GM21423 (cell line): ENCODE data around the gene PLSCR1.
"Not testable (repeated sequence)": the region's sequence is repeated elsewhere in the genome, so short reads cannot be mapped to it uniquely, and the experiment has no call there.

Source experiments
- ATAC-seq: cut with Tn5 transposase; IDR thresholded peaks from one replicate; pipeline ENCODE4 v1.9.1; 2021; ENCODE audit warnings: mild to moderate bottlenecking, moderate library complexity; ENCODE audit not compliant: unreplicated experiment

The PLSCR1 gene

DNA sequence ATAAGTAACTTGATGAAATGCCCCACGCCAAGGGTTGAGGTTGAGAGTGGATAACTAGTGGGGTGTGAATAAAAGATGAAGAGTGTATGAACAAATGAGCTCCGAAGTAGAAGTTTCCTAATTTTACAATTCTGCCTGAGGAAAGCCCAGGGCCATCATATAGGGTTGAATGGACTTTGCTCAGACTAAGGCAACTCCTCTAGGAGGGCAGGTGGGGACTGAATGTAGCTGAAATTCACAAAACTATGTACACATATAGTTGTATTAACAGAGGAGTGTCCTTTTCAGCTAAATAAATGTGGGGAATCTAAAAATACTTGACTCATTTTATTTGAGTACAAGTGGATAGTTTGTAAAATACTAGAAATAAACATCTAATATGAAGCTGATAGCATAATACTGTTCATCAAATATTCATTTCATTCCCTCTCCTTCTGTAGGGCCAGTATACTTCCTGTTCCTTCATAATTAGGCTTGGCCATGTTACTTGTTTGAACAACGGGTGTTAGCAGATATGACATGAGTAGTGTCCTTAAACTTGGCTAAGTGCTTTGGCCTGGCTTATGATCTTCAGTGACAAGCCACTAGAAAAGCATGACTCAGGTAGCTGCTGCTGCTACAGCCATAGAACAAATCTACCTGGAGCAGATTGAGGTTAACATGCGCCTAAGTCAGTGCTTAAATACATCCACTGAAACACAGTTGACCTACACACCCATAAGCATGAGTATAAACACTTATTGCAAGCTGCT is 26.5 kb downstream of the PLSCR1 start:
- no peak for ATAC-seq

DNA sequence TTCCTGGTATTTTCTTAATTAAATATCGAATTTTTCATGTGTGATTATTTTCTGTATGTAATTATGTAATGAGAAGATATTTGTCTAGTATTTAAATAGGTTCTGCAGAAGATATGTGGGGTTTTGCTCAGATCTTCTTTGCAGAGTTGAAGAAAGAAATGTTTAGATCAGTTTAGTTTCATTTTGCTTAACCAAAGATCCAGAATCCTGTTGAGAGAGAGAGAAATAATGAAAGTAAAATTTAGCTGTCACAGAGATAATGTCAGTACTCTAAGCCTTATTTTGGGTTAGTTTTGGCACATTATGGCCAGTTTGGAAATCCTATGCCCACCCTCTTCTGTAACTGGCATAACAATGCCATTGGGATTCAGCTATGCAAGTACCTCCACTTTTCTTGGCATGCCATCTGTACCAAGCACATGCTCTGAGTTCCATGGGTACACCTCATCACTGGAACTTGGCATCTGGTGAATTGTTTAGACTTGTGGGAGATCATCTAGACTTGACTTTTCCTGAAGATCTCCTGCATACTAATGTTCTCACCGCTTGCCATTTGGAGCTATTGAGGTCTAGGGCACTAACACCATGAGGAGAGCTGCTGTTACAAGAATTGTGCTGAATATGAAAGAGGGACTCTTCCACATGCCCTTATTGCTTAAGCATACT is 30.9 kb downstream of the PLSCR1 start:
- no peak for ATAC-seq

DNA sequence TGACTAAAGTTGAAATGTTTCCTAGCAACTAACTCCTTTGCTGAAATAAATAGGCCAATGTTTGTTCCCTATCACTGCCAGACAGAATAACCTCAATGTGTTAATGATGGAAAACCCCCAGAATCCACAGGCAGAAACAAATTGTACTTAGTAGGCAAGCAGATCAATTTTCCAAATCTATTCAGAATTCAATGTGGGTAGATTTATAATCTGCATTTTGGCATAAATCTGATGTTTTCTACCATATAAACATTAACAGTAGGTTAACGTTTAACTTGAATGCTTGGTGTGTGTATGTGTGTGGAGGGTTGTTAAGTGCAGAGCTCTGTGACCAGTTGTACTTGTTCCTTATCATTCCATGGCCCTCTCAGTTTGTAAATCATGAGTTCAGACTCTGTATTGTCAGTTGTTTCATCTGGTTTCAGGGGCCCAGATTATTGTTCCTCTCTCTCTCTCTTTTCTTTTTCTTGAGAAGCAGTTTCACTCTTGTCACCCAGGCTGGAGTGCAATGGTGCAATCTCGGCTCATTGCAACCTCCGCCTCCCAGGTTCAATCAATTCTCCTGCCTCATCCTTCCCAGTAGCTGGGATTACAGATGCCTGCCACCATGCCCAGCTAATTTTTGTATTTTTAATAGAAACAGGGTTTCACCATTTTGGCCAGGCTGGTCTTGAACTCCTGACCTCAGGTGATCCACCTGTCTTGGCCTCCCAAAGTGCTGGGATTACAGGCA is 32.8 kb downstream of the PLSCR1 start:
- no peak for ATAC-seq

DNA sequence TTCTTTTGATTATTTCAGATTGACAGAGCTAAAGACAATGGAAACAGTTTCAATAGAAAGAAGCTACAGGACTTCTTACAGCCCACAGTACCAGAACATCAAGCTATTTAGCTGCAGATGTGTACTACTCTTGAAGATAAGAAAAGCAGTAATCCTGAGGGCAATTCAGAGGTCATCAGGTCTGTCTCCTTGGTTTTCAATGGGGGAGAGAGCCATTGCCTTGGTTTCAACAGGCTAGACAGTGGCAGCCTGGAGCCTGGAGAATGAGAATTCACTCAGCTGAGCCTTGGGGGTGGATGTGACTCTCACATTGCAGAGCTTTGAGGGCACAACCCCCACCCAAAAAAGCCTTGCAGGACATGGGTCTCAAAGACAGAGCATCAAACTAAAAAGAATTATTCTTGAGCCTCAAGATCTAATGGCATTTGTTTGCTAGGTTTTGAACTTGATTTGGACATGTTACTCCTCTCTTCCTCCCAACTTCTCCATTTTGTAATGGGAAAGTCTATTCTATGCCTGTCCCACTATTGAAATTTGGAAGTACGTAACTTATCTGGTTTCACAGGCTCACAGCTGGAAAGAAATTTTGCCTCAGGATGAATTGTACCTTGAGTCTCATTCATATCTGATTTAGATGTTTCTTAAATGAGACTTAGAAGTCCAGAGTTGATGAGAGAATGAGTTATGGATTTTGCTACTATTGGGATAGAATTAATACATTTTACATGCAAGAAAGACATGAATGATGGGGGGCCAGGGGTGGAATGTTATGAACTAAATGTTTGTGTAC is 36.9 kb downstream of the PLSCR1 start:
- ATAC-seq = no peak

DNA sequence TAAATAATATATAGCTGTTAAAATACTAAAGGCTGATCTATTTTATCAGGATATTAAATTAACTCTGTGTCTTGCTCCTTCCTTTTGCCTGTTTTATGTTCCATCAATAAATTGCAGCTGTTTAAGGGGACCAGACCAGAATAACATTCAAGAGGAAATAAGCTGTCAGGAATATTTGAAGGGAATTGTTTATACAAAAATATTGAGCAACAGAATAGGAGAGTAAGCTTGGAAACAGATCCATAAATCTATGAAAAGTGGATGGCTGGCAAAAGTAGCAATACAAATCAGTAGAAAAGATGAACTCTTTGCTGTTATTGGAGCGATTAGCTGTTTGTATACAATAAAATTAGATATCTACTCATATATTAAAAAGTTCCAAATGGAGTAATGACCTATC is 38.9 kb downstream of the PLSCR1 start:
- no peak for ATAC-seq

DNA sequence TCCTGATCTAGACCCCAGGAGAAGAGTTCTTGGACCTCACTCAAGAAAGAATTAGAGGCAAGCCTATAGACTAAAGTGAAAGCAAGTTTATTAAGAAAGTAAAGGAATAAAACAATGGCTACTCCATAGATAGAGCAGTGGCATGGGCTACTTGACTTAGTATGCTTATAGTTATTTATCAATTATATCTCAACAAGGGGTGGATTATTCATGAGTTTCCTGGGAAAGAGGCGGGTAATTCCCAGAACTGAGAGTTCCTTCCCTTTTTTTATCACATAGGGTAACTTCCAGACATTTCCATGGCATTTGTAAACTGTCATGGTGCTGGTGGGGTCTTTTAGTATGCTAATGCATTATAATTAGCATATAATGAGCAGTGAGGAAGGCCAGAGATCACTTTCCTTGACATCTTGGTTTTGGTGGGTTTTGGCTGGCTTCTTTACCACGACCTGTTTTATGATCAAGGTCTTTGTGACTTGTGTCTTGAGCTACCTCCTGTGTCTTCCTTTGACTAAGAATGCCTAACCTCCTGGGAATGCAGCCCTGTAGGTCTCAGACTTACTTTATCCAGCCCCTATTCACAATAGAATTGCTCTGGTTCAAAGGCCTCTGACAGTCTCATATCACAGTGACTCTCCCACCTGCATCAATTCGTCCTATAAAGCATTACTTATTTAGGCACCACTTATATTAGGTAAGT is 39.8 kb downstream of the PLSCR1 start:
- ATAC-seq = no peak

DNA sequence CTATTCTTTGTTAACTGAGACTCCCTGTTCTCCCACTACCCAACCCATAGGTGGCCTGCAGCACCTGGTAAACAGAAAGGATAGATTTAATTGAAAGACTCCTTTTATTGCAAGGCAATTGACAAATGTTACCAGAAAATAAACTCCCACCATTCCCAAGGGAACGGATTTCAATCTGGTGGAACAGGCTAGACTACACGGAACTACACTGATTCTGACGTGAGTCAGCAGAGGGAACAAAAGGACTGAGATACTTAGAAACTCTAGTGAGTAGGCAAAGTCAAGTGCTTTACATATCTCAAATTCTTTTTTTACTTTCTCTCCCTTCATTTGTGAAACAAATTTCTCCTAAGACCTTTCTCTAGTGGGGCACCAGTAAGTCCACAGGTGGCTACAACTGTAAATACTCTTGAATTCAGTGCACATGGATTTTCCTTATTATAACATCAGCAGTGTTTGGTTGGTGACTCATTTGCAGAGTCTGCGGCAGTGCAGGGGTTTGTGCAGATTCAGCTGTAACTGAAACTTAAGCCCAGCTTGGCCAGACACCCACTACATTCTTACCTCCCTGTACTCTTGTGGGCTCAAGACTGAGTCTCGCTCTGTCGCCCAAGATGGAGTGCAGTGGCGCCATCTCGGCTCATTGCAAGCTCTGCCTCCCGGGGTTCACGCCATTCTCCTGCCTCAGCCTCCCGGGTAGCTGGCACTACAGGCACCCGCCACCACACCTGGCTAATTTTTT is 40.8 kb downstream of the PLSCR1 start:
- ATAC-seq = peak; percentile 93

DNA sequence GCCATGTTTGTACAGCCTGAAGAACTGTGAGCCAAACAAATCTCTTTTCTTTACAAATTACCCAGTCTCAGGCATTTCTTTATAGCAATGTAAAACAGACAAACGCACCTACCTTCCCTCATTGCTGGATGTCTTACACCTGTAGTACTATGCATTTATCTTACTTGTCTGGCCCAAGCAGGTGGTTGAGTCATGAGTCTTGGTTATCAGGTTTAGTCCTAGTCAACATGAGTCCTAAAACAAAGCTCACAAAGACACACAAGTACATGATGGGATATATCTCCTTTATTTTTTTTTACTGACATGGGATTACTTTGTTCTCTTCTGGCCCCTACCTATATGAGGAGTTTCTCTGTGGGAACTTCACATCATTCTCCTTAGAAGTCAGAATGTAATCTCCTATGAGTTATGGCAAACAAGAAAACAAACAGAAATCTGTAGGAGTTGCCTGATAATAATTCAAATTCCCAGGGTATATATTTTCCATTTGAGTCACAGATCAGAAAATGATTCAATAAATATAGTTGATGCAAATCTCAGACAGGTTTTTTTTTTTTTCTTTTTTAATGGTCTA is 41.4 kb downstream of the PLSCR1 start:
- ATAC-seq = no peak

DNA sequence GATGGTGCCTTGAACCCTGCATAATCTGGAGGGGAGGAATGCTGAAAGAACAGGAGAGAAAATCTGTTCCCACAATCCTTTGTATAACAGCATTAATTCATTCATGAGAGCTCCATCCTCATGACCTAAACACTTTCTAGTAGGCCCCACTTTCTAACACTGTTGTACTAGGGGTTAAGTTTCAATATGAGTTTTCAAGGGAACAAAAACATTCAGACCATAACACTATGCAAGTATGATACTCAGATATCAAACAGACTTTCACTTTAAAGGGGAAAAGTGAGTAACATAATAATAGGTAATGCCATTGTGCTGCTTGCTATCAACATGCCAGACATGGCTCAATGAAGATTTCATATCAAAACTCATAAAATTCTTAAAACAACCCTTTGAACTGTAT is 42.7 kb downstream of the PLSCR1 start:
- peak; percentile 38 for ATAC-seq

DNA sequence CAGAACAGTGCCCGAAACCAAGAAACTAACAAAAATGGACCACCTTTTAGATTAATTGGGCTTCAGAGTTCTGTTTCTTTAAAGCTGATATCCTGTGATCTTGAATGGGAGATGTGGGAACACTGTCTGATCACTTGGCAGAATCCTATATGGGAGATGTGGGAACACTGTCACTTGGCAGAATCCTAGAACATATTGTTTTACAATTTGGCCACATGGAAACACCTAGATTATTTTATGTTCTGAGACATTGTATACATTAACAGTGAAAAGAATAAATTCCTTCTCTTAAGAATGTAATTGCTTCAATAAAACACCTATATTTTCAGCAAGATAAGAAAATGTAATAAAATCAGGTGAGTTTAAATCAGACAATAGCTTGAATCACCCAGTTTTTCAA is 44.7 kb downstream of the PLSCR1 start:
- no peak for ATAC-seq

DNA sequence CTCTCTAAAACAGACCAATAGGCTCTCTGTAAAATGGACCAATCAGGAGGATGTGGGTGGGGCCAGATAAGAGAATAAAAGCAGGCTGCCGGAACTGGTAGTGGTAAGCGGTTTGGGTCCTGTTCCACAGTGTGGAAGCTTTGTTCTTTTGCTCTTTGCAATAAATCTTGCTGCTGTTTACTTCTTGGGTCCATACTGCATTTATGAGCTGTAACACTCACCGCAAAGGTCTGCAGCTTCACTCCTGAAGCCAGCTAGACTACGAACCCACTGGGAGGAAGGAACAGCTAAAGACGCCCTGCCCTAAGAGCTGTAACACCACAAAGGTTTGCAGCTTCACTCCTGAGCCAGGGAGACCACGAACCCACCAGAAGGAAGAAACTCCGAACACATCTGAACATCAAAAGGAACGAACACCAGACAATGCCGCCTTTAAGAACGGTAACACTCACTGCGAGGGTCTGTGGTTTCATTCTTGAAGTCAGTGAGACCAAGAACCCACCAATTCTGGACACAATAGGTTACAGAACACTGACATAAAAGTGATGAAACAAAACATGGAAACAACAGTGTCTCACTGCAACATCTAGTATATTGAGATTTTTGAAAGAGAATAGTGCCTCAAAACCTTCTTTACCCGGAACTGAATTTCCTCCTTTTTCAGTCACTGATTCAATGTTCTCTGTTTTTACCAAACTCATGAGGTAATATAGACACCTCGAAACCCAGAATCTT is 46.2 kb downstream of the PLSCR1 start:
- no peak for ATAC-seq

DNA sequence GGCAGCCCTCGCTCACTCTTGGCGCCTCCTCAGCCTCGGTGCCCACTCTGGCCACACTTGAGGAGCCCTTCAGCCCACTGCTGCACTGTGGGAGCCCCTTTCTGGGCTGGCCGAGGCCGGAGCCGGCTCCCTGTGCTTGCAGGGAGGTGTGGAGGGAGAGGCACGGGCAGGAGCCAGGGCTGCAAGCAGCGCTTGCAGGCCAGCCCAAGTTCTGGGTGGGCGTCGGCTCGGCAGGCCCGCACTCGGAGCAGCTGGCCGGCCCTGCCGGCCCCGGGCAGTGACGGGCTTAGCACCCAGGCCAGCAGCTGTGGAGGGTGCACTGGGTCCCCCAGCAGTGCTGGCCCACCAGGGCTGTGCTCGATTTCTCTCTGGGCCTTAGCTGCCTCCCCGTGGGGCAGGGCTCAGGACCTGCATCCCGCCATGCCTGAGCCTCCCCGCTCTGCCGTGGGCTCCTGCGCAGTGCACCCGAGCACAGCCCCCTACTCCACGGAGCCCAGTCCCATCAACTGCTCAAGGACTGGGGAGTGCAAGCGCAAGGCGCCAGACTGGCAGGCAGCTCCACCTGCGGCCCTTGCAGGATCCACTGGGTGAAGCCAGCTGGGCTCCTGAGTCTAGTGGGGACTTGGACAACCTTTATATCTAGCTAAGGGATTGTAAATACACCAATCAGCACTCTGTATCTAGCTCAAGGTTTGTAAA is 47.1 kb downstream of the PLSCR1 start:
- ATAC-seq = not testable (repeated sequence)

DNA sequence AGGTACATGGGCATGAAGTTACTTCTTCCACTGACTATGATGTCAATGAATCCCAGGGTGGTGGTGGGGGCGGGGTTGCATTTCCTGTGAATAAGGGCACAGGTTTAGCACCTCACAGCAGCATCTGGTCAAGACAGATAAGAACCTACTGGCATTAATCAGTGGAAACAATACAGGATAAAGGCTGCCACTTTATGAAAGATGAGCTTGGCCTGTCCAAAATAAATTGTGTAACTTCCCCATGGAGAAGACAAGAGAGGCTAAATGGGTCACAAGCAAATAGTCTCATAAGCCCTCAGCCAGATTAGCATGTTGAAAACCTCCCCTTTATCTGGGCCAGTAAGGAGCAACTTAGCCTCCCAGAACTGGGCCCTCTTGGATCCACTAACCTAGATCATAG is 47.7 kb downstream of the PLSCR1 start:
- ATAC-seq = no peak

DNA sequence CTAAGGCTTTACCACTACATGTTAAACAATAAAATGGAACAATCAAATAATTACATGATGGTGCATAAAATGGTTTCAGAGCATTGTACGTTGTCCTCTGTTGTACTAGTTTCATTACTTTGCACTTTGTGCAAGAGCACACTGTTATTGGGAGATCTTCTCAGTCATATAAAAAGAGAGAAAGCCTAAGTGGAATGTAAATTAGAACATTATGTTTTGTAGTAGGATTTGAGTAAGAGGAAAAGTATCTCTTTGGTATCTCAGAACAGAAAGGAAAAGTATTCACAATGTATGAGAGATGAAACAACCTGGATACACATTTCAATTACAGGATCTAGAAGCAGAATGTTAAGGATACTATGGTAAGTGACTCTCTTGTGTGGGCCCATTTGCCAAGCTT is 48.2 kb downstream of the PLSCR1 start:
- no peak for ATAC-seq

DNA sequence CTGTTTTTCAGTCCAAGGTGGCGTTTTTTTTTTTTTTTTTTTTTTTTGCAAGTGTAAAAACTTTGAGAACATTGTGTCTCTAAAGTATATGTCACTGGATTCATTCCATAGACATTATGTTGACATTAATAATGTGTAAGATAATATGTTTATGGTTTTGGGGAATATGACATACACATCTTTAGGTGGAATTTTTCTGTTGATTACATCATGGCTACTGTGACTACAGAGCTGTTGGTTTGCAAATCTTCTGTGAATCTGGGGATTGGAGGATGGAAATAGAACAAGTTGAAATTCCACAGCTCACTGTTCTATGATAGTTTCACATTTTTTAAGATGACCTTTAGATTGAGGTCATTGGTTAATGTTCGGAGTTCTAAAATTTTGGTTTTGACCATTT is 50.6 kb downstream of the PLSCR1 start:
- no peak for ATAC-seq

DNA sequence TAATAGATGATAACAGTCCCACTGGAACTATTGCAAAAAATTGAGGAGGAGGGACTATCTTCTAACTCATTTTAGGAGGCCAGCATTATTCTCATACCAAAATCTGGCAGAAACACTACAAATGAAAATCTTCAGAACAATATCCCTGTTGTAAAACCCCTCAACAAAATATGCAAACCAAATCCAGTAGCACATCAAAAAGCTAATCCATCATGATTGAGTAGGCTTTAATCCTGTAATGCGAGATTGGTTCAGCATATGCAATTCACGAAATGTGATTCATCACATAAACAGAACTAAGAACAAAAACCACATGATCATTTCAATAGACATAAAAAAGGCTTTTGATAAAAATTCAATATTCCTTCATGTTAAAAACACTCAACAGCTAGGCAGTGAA is 51.2 kb downstream of the PLSCR1 start:
- ATAC-seq = no peak

DNA sequence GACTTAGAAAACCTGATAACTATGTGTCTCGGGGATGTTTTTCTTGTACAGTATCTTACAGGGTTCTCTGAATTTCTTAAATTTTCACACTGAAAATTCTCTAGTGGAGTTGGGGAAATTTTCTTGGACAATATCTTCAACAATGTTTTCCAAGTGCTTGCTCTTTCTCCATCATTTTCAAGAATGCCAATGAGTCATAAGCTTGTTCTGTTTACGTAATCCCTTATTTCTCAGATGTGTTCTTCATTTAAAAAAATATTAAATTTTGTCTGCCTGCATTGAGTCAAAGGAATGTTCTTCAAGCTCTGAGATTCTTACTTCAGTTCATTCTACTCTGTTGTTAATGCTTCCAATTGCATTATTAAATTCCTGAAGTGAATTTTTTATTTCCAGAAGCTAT is 53.1 kb downstream of the PLSCR1 start:
- ATAC-seq = no peak

DNA sequence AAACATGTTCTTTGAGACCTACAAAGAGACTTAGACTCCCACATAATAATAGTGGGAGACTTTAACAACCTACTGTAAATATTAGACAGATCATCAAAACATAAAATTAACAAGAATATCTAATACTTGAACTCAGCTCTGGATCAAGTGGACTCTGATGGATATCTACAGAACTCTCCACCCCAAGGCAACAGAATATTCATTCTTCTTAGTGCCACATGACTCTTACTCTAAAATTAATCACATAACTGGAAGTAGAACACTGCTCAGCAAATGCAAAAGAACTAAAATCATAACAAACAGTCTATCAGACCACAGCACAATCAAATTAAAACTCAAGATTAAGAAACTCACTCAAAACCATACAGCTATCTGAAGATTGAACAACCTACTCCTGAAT is 59.1 kb downstream of the PLSCR1 start:
- ATAC-seq = no peak
